WTC11 (cell line): Measurements from ENCODE around the gene CLPTM1. TPM values are rescaled to one million over a fixed set of nuclear protein-coding genes. Genes with fewer than 3 reads are reported as not detected.

Source experiments
- ATAC-seq: fragments of 200-7000 bp; cut with Tn5 transposase; 2 replicates; pipeline ENCODE4 v1.10.0; 2021; ENCODE audit warnings: mild to moderate bottlenecking, moderate library complexity
- CTCF ChIA-PET: fragments of 300-600 bp; sonication (Branson Sonifier 250); formaldehyde crosslinking; loops from one replicate; lab custom pipeline; 2021; ENCODE audit warnings: antibody characterized with exemption; lab: Charles Lee
- POLR2A ChIA-PET: fragments of 350-600 bp; sonication (Branson Sonifier 250); formaldehyde crosslinking; loops from one replicate; lab custom pipeline; 2021; ENCODE audit warnings: antibody characterized with exemption; lab: Charles Lee
- DNase-seq: peaks from one replicate; pipeline ENCODE4 v3.0.0; 2021; ENCODE audit warnings: low spot score
- H3K27ac Mint-ChIP-seq: 2 replicates; pipeline ENCODE4 v1.8.0; 2021; ENCODE audit warnings: mixed read lengths
- H3K27me3 Mint-ChIP-seq: 2 replicates; pipeline ENCODE4 v1.8.0; 2021; ENCODE audit warnings: low read depth, mild to moderate bottlenecking, moderate library complexity, mixed read lengths
- H3K36me3 Mint-ChIP-seq: 2 replicates; pipeline ENCODE4 v1.8.0; 2021; ENCODE audit warnings: mixed read lengths
- H3K4me1 Mint-ChIP-seq: 2 replicates; pipeline ENCODE4 v1.8.0; 2022; ENCODE audit warnings: mixed read lengths
- H3K4me3 Mint-ChIP-seq: 2 replicates; pipeline ENCODE4 v1.8.0; 2021; ENCODE audit warnings: mild to moderate bottlenecking, moderate library complexity, mixed read lengths
- H3K9me3 Mint-ChIP-seq: 2 replicates; pipeline ENCODE4 v1.8.0; 2021; ENCODE audit warnings: mixed read lengths
- ATF1 ChIP-seq: sonication (generic); formaldehyde crosslinking; IDR thresholded peaks from 2 replicates; pipeline ENCODE4 v1.8.1; 2023; ENCODE audit warnings: mild to moderate bottlenecking, moderate library complexity, missing genetic modification reagents
- ELF4 ChIP-seq: sonication (generic); formaldehyde crosslinking; IDR thresholded peaks from 2 replicates; pipeline ENCODE4 v1.8.1; 2022; ENCODE audit warnings: low read depth, mild to moderate bottlenecking, moderate library complexity, missing genetic modification reagents
- EMX1 ChIP-seq: fragments of 250-450 bp; sonication (Bioruptor Pico); IDR thresholded peaks from 2 replicates; pipeline ENCODE4 v1.8.0; 2021; ENCODE audit warnings: mild to moderate bottlenecking
- ETV6 ChIP-seq: sonication (generic); formaldehyde crosslinking; IDR thresholded peaks from 2 replicates; pipeline ENCODE4 v1.8.1; 2022; ENCODE audit warnings: mild to moderate bottlenecking, missing genetic modification reagents
- FOXK1 ChIP-seq: sonication (generic); formaldehyde crosslinking; IDR thresholded peaks from 2 replicates; pipeline ENCODE4 v1.8.0; 2022; ENCODE audit warnings: mild to moderate bottlenecking, moderate library complexity, missing genetic modification reagents
- HMGA2 ChIP-seq: fragments of 250-450 bp; sonication (Bioruptor Pico); IDR thresholded peaks from 2 replicates; pipeline ENCODE4 v1.4.0; 2021; ENCODE audit warnings: mild to moderate bottlenecking, moderate library complexity
- IRF2 ChIP-seq: sonication (generic); formaldehyde crosslinking; IDR thresholded peaks from 2 replicates; pipeline ENCODE4 v1.8.0; 2022; ENCODE audit warnings: low read depth, missing genetic modification reagents, borderline replicate concordance
- MYBL2 ChIP-seq: sonication (generic); formaldehyde crosslinking; IDR thresholded peaks from 2 replicates; pipeline ENCODE4 v1.8.1; 2023; ENCODE audit warnings: mild to moderate bottlenecking, moderate library complexity, missing genetic modification reagents
- NFYB ChIP-seq: sonication (generic); formaldehyde crosslinking; conservative IDR thresholded peaks from 2 replicates; pipeline ENCODE4 v1.8.0; 2022; ENCODE audit warnings: low read depth, missing genetic modification reagents
- NR2C2 ChIP-seq: sonication (generic); formaldehyde crosslinking; IDR thresholded peaks from 2 replicates; pipeline ENCODE4 v1.8.0; 2022; ENCODE audit warnings: mild to moderate bottlenecking, missing genetic modification reagents
- RELA ChIP-seq: sonication (generic); formaldehyde crosslinking; IDR thresholded peaks from 2 replicates; pipeline ENCODE4 v1.8.1; 2022; ENCODE audit warnings: missing genetic modification reagents, mild to moderate bottlenecking, borderline replicate concordance
- RORB ChIP-seq: fragments of 250-450 bp; sonication (Bioruptor Pico); IDR thresholded peaks from 2 replicates; pipeline ENCODE4 v1.9.0; 2021; ENCODE audit warnings: mild to moderate bottlenecking
- SOX15 ChIP-seq: fragments of 250-450 bp; sonication (Bioruptor Pico); IDR thresholded peaks from 2 replicates; pipeline ENCODE4 v1.9.0; 2021; ENCODE audit warnings: mild to moderate bottlenecking
- ZBTB21 ChIP-seq: sonication (generic); formaldehyde crosslinking; IDR thresholded peaks from 2 replicates; pipeline ENCODE4 v1.8.1; 2023; ENCODE audit warnings: mild to moderate bottlenecking, missing genetic modification reagents, borderline replicate concordance
- ZNF138 ChIP-seq: sonication (generic); formaldehyde crosslinking; conservative IDR thresholded peaks from 2 replicates; pipeline ENCODE4 v1.8.1; 2022; ENCODE audit warnings: mild to moderate bottlenecking, moderate library complexity, missing genetic modification reagents
- ZNF232 ChIP-seq: sonication (generic); formaldehyde crosslinking; IDR thresholded peaks from 2 replicates; pipeline ENCODE4 v1.8.0; 2022; ENCODE audit warnings: mild to moderate bottlenecking, missing genetic modification reagents
- ZNF423 ChIP-seq: fragments of 250-450 bp; sonication (Bioruptor Pico); IDR thresholded peaks from 2 replicates; pipeline ENCODE4 v2.1.2; 2022; ENCODE audit warnings: mild to moderate bottlenecking, moderate library complexity
- total RNA-seq: library from RNA; stranded (reverse); gene quantifications from 3 replicates; pipeline ENCODE4 v1.2.3, GENCODE V29; 2021
- TF ChIP-seq, protein P1 (sequence below): sonication (generic); formaldehyde crosslinking; IDR thresholded peaks from 2 replicates; pipeline ENCODE4 v1.8.1; 2023; ENCODE audit warnings: mild to moderate bottlenecking, missing genetic modification reagents, borderline replicate concordance
- TF ChIP-seq, protein P2 (sequence below): fragments of 250-450 bp; sonication (Bioruptor Pico); IDR thresholded peaks from 2 replicates; pipeline ENCODE4 v1.9.0; 2021; ENCODE audit warnings: mild to moderate bottlenecking
- TF ChIP-seq, protein P3 (sequence below): sonication (generic); formaldehyde crosslinking; IDR thresholded peaks from 2 replicates; pipeline ENCODE4 v1.8.1; 2023; ENCODE audit warnings: mild to moderate bottlenecking, missing genetic modification reagents, moderate library complexity
- TF ChIP-seq, protein P4 (sequence below): sonication (generic); formaldehyde crosslinking; IDR thresholded peaks from 2 replicates; pipeline ENCODE4 v1.8.1; 2022; ENCODE audit warnings: missing genetic modification reagents, borderline replicate concordance
- TF ChIP-seq, protein P5 (sequence below): sonication (generic); formaldehyde crosslinking; IDR thresholded peaks from 2 replicates; pipeline ENCODE4 v1.8.0; 2022; ENCODE audit warnings: missing genetic modification reagents
- TF ChIP-seq, protein P6 (sequence below): fragments of 250-450 bp; sonication (Bioruptor Pico); IDR thresholded peaks from 2 replicates; pipeline ENCODE4 v1.9.0; 2021; ENCODE audit warnings: mild to moderate bottlenecking, borderline replicate concordance

Gene CLPTM1
- total RNA-seq, 1 experiment from 2014 or later, result 85.6 TPM

DNA sequence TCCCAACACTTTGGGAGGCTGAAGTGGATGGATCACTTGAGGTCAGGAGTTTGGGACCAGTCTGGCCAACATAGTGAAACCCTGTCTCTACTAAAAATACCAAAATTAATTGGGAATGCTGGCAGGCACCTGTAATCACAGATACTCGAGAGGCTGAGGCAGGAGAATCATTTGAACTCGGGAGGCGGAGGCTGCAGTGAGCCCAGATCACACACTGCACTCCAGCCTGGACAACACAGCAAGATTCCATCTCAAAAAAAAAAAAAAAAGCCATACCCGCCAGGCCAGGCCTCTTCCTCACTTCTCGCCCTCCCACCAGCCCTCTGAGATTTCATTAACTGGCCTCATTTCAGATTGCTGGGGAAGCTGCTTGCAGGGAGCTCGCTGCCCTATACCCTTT is 38.3 kb downstream of the CLPTM1 start (continued):
- TF ChIP-seq, protein P1, sequence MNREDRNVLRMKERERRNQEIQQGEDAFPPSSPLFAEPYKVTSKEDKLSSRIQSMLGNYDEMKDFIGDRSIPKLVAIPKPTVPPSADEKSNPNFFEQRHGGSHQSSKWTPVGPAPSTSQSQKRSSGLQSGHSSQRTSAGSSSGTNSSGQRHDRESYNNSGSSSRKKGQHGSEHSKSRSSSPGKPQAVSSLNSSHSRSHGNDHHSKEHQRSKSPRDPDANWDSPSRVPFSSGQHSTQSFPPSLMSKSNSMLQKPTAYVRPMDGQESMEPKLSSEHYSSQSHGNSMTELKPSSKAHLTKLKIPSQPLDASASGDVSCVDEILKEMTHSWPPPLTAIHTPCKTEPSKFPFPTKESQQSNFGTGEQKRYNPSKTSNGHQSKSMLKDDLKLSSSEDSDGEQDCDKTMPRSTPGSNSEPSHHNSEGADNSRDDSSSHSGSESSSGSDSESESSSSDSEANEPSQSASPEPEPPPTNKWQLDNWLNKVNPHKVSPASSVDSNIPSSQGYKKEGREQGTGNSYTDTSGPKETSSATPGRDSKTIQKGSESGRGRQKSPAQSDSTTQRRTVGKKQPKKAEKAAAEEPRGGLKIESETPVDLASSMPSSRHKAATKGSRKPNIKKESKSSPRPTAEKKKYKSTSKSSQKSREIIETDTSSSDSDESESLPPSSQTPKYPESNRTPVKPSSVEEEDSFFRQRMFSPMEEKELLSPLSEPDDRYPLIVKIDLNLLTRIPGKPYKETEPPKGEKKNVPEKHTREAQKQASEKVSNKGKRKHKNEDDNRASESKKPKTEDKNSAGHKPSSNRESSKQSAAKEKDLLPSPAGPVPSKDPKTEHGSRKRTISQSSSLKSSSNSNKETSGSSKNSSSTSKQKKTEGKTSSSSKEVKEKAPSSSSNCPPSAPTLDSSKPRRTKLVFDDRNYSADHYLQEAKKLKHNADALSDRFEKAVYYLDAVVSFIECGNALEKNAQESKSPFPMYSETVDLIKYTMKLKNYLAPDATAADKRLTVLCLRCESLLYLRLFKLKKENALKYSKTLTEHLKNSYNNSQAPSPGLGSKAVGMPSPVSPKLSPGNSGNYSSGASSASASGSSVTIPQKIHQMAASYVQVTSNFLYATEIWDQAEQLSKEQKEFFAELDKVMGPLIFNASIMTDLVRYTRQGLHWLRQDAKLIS, result no peak
- no peak for TF ChIP-seq ETV6
- no peak for TF ChIP-seq HMGA2 (CRISPR knock-in tag)
- TF ChIP-seq RORB (CRISPR knock-in tag), result no peak
- TF ChIP-seq ZNF138, result no peak
- TF ChIP-seq MYBL2 (CRISPR knock-in tag), result no peak
- TF ChIP-seq, protein P2, sequence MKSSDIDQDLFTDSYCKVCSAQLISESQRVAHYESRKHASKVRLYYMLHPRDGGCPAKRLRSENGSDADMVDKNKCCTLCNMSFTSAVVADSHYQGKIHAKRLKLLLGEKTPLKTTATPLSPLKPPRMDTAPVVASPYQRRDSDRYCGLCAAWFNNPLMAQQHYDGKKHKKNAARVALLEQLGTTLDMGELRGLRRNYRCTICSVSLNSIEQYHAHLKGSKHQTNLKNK, result no peak
- TF ChIP-seq ZBTB21 (CRISPR knock-in tag), result no peak
- no peak for TF ChIP-seq ZNF232 (CRISPR knock-in tag)
- TF ChIP-seq RELA (CRISPR knock-in tag), result no peak
- TF ChIP-seq ZNF423 (CRISPR knock-in tag), result no peak
- TF ChIP-seq SOX15, result no peak

DNA sequence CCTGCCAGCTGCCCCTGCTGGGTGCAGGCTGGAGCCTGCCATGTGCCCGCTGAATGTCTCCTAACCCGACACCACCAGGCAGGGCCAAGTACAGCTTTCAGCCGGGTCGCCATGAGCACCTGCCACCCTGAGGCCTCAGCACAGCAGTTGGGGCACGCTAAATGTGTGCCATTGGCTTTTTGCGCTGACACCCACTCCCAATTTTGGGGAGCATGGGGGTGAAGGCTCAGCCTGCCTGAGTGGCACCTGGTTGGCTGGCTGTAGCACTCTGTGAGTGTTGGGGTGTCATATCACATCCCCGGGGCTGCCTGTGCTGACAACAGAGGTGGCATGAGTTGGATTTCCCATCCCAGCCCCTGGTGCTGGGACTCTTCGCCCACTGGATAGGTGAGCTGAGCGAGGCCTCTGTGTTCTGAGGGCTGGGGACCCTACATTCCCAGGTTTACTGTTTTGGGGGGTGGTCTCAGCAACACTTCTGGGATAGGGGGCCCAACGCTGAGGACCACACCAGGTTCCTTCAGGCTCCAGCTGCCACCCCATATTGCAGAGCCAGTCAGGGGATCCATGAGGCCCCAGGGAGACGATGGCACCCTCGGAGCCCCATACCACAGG is 38.9 kb downstream of the CLPTM1 start:
- ATAC-seq, result no peak
- CTCF ChIA-PET, result interaction anchor here (0.7 to 1.1 kb wide), 2 partner anchors 21 to 105 kb away, joined by 3 to 4 read pairs; no protein-coding TSS in a partner anchor
- TF ChIP-seq ELF4 (CRISPR knock-in tag) (no peak), ZNF232 (CRISPR knock-in tag) (no peak), ATF1 (CRISPR knock-in tag) (no peak), NFYB (CRISPR knock-in tag) (no peak), NR2C2 (CRISPR knock-in tag) (no peak), EMX1 (no peak), FOXK1 (no peak), SOX15 (no peak), IRF2 (CRISPR knock-in tag) (no peak)
- TF ChIP-seq, protein P3, sequence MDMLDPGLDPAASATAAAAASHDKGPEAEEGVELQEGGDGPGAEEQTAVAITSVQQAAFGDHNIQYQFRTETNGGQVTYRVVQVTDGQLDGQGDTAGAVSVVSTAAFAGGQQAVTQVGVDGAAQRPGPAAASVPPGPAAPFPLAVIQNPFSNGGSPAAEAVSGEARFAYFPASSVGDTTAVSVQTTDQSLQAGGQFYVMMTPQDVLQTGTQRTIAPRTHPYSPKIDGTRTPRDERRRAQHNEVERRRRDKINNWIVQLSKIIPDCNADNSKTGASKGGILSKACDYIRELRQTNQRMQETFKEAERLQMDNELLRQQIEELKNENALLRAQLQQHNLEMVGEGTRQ (CRISPR knock-in tag), result no peak
- TF ChIP-seq, protein P4, sequence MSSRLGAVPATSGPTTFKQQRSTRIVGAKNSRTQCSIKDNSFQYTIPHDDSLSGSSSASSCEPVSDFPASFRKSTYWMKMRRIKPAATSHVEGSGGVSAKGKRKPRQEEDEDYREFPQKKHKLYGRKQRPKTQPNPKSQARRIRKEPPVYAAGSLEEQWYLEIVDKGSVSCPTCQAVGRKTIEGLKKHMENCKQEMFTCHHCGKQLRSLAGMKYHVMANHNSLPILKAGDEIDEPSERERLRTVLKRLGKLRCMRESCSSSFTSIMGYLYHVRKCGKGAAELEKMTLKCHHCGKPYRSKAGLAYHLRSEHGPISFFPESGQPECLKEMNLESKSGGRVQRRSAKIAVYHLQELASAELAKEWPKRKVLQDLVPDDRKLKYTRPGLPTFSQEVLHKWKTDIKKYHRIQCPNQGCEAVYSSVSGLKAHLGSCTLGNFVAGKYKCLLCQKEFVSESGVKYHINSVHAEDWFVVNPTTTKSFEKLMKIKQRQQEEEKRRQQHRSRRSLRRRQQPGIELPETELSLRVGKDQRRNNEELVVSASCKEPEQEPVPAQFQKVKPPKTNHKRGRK (CRISPR knock-in tag), result no peak
- TF ChIP-seq, protein P5, sequence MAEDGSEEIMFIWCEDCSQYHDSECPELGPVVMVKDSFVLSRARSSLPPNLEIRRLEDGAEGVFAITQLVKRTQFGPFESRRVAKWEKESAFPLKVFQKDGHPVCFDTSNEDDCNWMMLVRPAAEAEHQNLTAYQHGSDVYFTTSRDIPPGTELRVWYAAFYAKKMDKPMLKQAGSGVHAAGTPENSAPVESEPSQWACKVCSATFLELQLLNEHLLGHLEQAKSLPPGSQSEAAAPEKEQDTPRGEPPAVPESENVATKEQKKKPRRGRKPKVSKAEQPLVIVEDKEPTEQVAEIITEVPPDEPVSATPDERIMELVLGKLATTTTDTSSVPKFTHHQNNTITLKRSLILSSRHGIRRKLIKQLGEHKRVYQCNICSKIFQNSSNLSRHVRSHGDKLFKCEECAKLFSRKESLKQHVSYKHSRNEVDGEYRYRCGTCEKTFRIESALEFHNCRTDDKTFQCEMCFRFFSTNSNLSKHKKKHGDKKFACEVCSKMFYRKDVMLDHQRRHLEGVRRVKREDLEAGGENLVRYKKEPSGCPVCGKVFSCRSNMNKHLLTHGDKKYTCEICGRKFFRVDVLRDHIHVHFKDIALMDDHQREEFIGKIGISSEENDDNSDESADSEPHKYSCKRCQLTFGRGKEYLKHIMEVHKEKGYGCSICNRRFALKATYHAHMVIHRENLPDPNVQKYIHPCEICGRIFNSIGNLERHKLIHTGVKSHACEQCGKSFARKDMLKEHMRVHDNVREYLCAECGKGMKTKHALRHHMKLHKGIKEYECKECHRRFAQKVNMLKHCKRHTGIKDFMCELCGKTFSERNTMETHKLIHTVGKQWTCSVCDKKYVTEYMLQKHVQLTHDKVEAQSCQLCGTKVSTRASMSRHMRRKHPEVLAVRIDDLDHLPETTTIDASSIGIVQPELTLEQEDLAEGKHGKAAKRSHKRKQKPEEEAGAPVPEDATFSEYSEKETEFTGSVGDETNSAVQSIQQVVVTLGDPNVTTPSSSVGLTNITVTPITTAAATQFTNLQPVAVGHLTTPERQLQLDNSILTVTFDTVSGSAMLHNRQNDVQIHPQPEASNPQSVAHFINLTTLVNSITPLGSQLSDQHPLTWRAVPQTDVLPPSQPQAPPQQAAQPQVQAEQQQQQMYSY (CRISPR knock-in tag), result no peak
- TF ChIP-seq, protein P6, sequence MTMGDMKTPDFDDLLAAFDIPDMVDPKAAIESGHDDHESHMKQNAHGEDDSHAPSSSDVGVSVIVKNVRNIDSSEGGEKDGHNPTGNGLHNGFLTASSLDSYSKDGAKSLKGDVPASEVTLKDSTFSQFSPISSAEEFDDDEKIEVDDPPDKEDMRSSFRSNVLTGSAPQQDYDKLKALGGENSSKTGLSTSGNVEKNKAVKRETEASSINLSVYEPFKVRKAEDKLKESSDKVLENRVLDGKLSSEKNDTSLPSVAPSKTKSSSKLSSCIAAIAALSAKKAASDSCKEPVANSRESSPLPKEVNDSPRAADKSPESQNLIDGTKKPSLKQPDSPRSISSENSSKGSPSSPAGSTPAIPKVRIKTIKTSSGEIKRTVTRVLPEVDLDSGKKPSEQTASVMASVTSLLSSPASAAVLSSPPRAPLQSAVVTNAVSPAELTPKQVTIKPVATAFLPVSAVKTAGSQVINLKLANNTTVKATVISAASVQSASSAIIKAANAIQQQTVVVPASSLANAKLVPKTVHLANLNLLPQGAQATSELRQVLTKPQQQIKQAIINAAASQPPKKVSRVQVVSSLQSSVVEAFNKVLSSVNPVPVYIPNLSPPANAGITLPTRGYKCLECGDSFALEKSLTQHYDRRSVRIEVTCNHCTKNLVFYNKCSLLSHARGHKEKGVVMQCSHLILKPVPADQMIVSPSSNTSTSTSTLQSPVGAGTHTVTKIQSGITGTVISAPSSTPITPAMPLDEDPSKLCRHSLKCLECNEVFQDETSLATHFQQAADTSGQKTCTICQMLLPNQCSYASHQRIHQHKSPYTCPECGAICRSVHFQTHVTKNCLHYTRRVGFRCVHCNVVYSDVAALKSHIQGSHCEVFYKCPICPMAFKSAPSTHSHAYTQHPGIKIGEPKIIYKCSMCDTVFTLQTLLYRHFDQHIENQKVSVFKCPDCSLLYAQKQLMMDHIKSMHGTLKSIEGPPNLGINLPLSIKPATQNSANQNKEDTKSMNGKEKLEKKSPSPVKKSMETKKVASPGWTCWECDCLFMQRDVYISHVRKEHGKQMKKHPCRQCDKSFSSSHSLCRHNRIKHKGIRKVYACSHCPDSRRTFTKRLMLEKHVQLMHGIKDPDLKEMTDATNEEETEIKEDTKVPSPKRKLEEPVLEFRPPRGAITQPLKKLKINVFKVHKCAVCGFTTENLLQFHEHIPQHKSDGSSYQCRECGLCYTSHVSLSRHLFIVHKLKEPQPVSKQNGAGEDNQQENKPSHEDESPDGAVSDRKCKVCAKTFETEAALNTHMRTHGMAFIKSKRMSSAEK (CRISPR knock-in tag), result no peak

More for the DNA sequence above, 38.9 kb downstream of the CLPTM1 start:
- H3K9me3 Mint-ChIP-seq, result peaks cover 4% of the 10 kb centered on the region
- no peak overlapping the region for H3K27ac Mint-ChIP-seq
- peaks cover 7% of the 10 kb centered on the region; the same call in 1 of the 2 replicates for H3K36me3 Mint-ChIP-seq
- POLR2A ChIA-PET, result interaction anchor here (0.7 kb wide), 1 partner anchor 208 kb away, joined by 4 read pairs; no protein-coding TSS in a partner anchor
- no peaks in the 10 kb centered on the region; the same call in 1 of the 2 replicates for H3K27me3 Mint-ChIP-seq
- DNase-seq, result no peak
- H3K4me1 Mint-ChIP-seq, result no peaks in the 10 kb centered on the region
- no peak overlapping the region for H3K4me3 Mint-ChIP-seq
